GM21529 (cell line): ENCODE results near the gene EHMT1.
"Not testable (repeated sequence)": the region's sequence is repeated elsewhere in the genome, so short reads cannot be mapped to it uniquely, and the experiment has no call there.

Source experiments
- ATAC-seq: cut with Tn5 transposase; IDR thresholded peaks from one replicate; pipeline ENCODE4 v1.9.1; 2021; ENCODE audit not compliant: unreplicated experiment

EHMT1 gene

GRCh38 chr9:137590469-137591383 lies 28.1 kb upstream of the EHMT1 start, which contains the start of gene ZMYND19:
Gene ZMYND19 (minus strand): TSS chr9:137590512. CDS start chr9:137590263, 249 bp downstream.
- peak; percentile 82 for ATAC-seq

- ATAC-seq, result no peak
These were observed 26.0 kb upstream of the EHMT1 start for GRCh38 chr9:137592767-137593166.

- no peak for ATAC-seq
These were observed 25.6 kb upstream of the EHMT1 start for GRCh38 chr9:137593176-137593575.

GRCh38 chr9:137596577-137596976 lies 22.2 kb upstream of the EHMT1 start:
- ATAC-seq, result not testable (repeated sequence)

- ATAC-seq, result no peak
These were observed 19.9 kb upstream of the EHMT1 start for GRCh38 chr9:137598943-137599342.

- no peak for ATAC-seq
These were observed 16.1 kb upstream of the EHMT1 start for GRCh38 chr9:137602661-137603060.

- no peak for ATAC-seq
These were observed 14.9 kb upstream of the EHMT1 start for GRCh38 chr9:137603879-137604278.

GRCh38 chr9:137604345-137605086 lies 14.3 kb upstream of the EHMT1 start:
- no peak for ATAC-seq

- ATAC-seq, result peak; percentile 76
These were observed 13.4 kb upstream of the EHMT1 start, which contains the start of gene ARRDC1 for GRCh38 chr9:137605121-137606004. Gene ARRDC1 (plus strand): TSS chr9:137605686. CDS start chr9:137605718, 32 bp downstream.

GRCh38 chr9:137606005-137606621 lies 12.7 kb upstream of the EHMT1 start:
- peak; percentile 18 for ATAC-seq

GRCh38 chr9:137606734-137607138 lies 12.1 kb upstream of the EHMT1 start:
- ATAC-seq, result no peak

GRCh38 chr9:137607141-137607857 lies 11.5 kb upstream of the EHMT1 start:
- ATAC-seq, result no peak

GRCh38 chr9:137610944-137611343 lies 7.9 kb upstream of the EHMT1 start:
- ATAC-seq, result no peak

GRCh38 chr9:137611623-137612609 lies 6.9 kb upstream of the EHMT1 start:
- ATAC-seq, result no peak

- ATAC-seq, result no peak
These were observed 6.1 kb upstream of the EHMT1 start for GRCh38 chr9:137612741-137613142.

GRCh38 chr9:137613259-137613658 lies 5.5 kb upstream of the EHMT1 start:
- no peak for ATAC-seq

GRCh38 chr9:137613738-137614523 lies 4.9 kb upstream of the EHMT1 start:
- ATAC-seq, result no peak
